Loucy (cell line): ENCODE results near the gene PRTG.
"Not testable (repeated sequence)": the region's sequence is repeated elsewhere in the genome, so short reads cannot be mapped to it uniquely, and the experiment has no call there.

Experiments
- H2AFZ ChIP-seq: fragments of 200-600 bp; sonication (generic); 2 replicates; pipeline ENCODE4 v1.6.0; 2016; ENCODE audit warnings: antibody characterized with exemption, mild to moderate bottlenecking, low read length, moderate library complexity
- H3F3A ChIP-seq: fragments of 200-600 bp; 2 replicates; pipeline ENCODE4 v1.6.0; 2016; ENCODE audit warnings: antibody characterized with exemption, low read depth, mild to moderate bottlenecking
- H3K27me3 ChIP-seq: fragments of 200-600 bp; sonication (generic); 2 replicates; pipeline ENCODE4 v1.6.1; 2014; ENCODE audit warnings: low read length, mild to moderate bottlenecking; ENCODE audit not compliant: insufficient read depth, poor library complexity, severe bottlenecking
- H3K36me3 ChIP-seq: fragments of 200-600 bp; sonication (generic); 2 replicates; pipeline ENCODE4 v1.6.1; 2016; ENCODE audit warnings: low read length; ENCODE audit not compliant: insufficient read depth
- H3K4me1 ChIP-seq: fragments of 200-600 bp; sonication (generic); 2 replicates; pipeline ENCODE4 v1.5.1; 2014; ENCODE audit warnings: low read length, mild to moderate bottlenecking; ENCODE audit not compliant: insufficient read depth, poor library complexity, severe bottlenecking
- H3K4me2 ChIP-seq: fragments of 200-600 bp; sonication (generic); 2 replicates; pipeline ENCODE4 v1.6.0; 2014; ENCODE audit warnings: antibody characterized with exemption, low read length, low read depth, mild to moderate bottlenecking; ENCODE audit not compliant: poor library complexity, severe bottlenecking
- H3K4me3 ChIP-seq: fragments of 200-600 bp; sonication (generic); 2 replicates; pipeline ENCODE4 v1.5.1; 2014; ENCODE audit warnings: low read length, mild to moderate bottlenecking, mixed read lengths; ENCODE audit not compliant: poor library complexity, severe bottlenecking
- H3K79me2 ChIP-seq: fragments of 200-600 bp; sonication (generic); 2 replicates; pipeline ENCODE4 v1.6.1; 2014; ENCODE audit warnings: low read length; ENCODE audit not compliant: insufficient read depth
- H3K9ac ChIP-seq: fragments of 200-600 bp; sonication (generic); 2 replicates; pipeline ENCODE4 v1.6.0; 2014; ENCODE audit warnings: mild to moderate bottlenecking, low read depth, low read length, moderate library complexity; ENCODE audit not compliant: poor library complexity, severe bottlenecking
- H3K9me2 ChIP-seq: fragments of 200-600 bp; sonication (generic); replicated peaks from 2 replicates; pipeline ENCODE4 v1.6.1; 2016; ENCODE audit warnings: low read depth, low read length, mixed read lengths
- H3K9me3 ChIP-seq: fragments of 200-600 bp; sonication (generic); 2 replicates; pipeline ENCODE4 v1.6.1; 2014; ENCODE audit warnings: mild to moderate bottlenecking, antibody characterized with exemption, low read length, low read depth; ENCODE audit not compliant: insufficient read depth
- H4K20me1 ChIP-seq: fragments of 200-600 bp; sonication (generic); 2 replicates; pipeline ENCODE4 v1.6.0; 2014; ENCODE audit warnings: antibody characterized with exemption, low read length, mild to moderate bottlenecking; ENCODE audit not compliant: insufficient read depth, poor library complexity, severe bottlenecking
- CTCF ChIP-seq: fragments of 200-600 bp; sonication (generic); conservative IDR thresholded peaks from 2 replicates; pipeline ENCODE4 v1.5.1; 2014; ENCODE audit warnings: mild to moderate bottlenecking, antibody characterized with exemption, low read length
- EZH2phosphoT487 ChIP-seq: fragments of 200-600 bp; IDR thresholded peaks from 2 replicates; pipeline ENCODE4 v1.6.1; 2018; ENCODE audit warnings: antibody characterized with exemption, mild to moderate bottlenecking, moderate library complexity, borderline replicate concordance

Gene PRTG

GRCh38 chr15:55695432-55695831, 47.5 kb downstream of the PRTG start:
- Histone ChIP-seq H3K79me2 (no peaks in the 10 kb centered on the region), H3K4me2 (peak overlapping the region; percentile 11), H3K9me3 (no peaks in the 10 kb centered on the region), H3K4me3 (no peak overlapping the region), H3F3A (no peaks in the 10 kb centered on the region), H3K9ac (no peak overlapping the region), H3K36me3 (no peaks in the 10 kb centered on the region), H3K4me1 (peaks cover 7% of the 10 kb centered on the region), H4K20me1 (no peaks in the 10 kb centered on the region), H3K9me2 (no peaks in the 10 kb centered on the region), H3K27me3 (no peaks in the 10 kb centered on the region), H2AFZ (no peak overlapping the region)
- TF ChIP-seq EZH2phosphoT487 (no peak), CTCF (no peak)

- H3K4me3 ChIP-seq, result no peak overlapping the region
These were observed 48.3 kb downstream of the PRTG start for GRCh38 chr15:55694652-55695150.

GRCh38 chr15:55693116-55693515, 49.8 kb downstream of the PRTG start:
- H3K4me1 ChIP-seq, H3K9ac ChIP-seq, H3K4me2 ChIP-seq, H3K27me3 ChIP-seq, H3K4me3 ChIP-seq, H3K36me3 ChIP-seq, H3K9me3 ChIP-seq, H3F3A ChIP-seq, H3K79me2 ChIP-seq, H4K20me1 ChIP-seq, H3K9me2 ChIP-seq, H2AFZ ChIP-seq: not testable (repeated sequence)

More at GRCh38 chr15:55694652-55695150, 48.3 kb downstream of the PRTG start:
- no peak overlapping the region for H3K9ac ChIP-seq
- no peaks in the 10 kb centered on the region for H3K36me3 ChIP-seq
- H3K4me2 ChIP-seq, result peak overlapping the region; percentile 11
- TF ChIP-seq CTCF, result no peak
- no peak; the same call in 1 of the 2 replicates for TF ChIP-seq EZH2phosphoT487
- no peak overlapping the region for H2AFZ ChIP-seq
- H3K27me3 ChIP-seq, result no peaks in the 10 kb centered on the region
- H3K79me2 ChIP-seq, result no peaks in the 10 kb centered on the region
- no peaks in the 10 kb centered on the region for H3K9me3 ChIP-seq
- no peaks in the 10 kb centered on the region for H3K9me2 ChIP-seq
- H3K4me1 ChIP-seq, result peaks cover 7% of the 10 kb centered on the region
- no peaks in the 10 kb centered on the region for H3F3A ChIP-seq
- H4K20me1 ChIP-seq, result no peaks in the 10 kb centered on the region

- TF ChIP-seq EZH2phosphoT487, result no peak
- TF ChIP-seq CTCF, result no peak
- H3K79me2 ChIP-seq, result no peaks in the 10 kb centered on the region
- no peaks in the 10 kb centered on the region for H3K4me1 ChIP-seq
- no peaks in the 10 kb centered on the region for H3K9me2 ChIP-seq
- no peaks in the 10 kb centered on the region for H4K20me1 ChIP-seq
- H2AFZ ChIP-seq, result peak overlapping the region; percentile 52; the same call in 1 of the 2 replicates
- no peaks in the 10 kb centered on the region for H3K9me3 ChIP-seq
- H3K4me3 ChIP-seq, result no peak overlapping the region
- no peaks in the 10 kb centered on the region for H3K36me3 ChIP-seq
- H3F3A ChIP-seq, result no peaks in the 10 kb centered on the region
- no peak overlapping the region for H3K9ac ChIP-seq
- H3K4me2 ChIP-seq, result no peak overlapping the region
- H3K27me3 ChIP-seq, result no peaks in the 10 kb centered on the region
These were observed 55.2 kb downstream of the PRTG start for GRCh38 chr15:55687792-55688191.
